ENCODE measurements around the gene NANOS2. TPM values are rescaled to one million over a fixed set of nuclear protein-coding genes. Genes with fewer than 3 reads are reported as not detected.

NANOS2 gene
- total and polyA plus RNA-seq, 9 of the 15 experiments (the other 6 are each of a cell fraction or from before 2014, with no cell fraction given), result not detected

DNA sequence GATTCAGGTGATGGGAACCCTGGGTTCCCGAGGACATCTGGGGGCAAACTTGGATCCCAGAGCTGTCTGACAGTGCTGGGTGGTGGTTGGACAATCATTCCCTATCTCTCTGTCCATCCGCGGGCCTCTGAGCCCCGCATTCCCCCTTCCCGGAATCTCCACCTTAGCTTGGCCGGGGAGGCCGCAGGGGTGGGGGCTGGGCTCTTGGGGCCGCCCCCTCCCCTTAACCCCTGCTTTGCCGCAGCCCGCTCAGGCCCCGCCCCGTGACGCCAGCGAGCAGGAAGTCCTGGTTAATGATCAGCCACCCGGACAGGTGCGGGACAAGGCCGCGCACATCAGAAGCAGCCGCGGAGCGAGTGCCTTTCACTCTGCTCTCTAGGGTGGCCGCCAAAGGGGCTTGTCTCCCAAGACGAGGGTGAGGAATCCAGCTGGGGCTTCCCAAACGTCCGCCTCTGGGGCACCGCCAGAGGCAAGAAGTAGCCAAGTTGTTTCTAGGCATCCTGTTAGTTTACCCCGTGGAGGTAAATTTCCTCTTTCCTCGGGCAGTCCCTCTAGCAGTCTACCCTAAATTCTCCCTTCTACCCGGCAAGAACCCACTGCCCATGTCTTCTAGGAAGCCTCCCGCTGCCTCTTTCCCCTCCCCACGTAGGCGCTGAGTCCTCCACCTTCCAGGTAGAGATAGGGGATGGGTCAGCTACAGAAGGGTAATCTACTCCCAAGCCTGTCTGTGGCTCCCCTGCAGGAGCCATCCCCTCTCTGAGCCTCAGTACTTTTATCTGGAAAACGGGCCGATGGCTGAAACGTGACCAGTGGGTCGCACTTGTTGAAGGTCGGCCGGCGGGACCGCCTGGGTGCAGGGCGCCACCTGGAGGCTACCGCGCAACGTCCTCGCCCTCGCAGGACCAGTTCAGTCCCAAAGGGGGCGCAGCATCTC lies 31.7 kb downstream of the NANOS2 start (continued):
- TF ChIP-seq MAFG (tag; conservative IDR thresholded peaks at IDR 0.05) (no peak), ZNF140 (CRISPR knock-in tag; IDR thresholded peaks at IDR 0.05) (no peak), ARID2 (IDR thresholded peaks at IDR 0.05) (peak; percentile 91), ATF1 (CRISPR knock-in tag; IDR thresholded peaks at IDR 0.05) (0 out of 2 replicates have a peak, but pooled peaks have one; percentile 8), ATF1 (tag; IDR thresholded peaks at IDR 0.05) (peak; percentile 79), PRMT5 (CRISPR knock-in tag; IDR thresholded peaks at IDR 0.05) (no peak), RB1 (IDR thresholded peaks at IDR 0.05; ENCODE audit: low read depth) (peak; percentile 93), ZNF184 (CRISPR knock-in tag; IDR thresholded peaks at IDR 0.05) (no peak), TBP (optimal IDR thresholded peaks at IDR 0.05; ENCODE audit: low read depth, low read length) (peak; percentile 47), SMAD4 (CRISPR knock-in tag; conservative IDR thresholded peaks at IDR 0.05) (peak; percentile 81), SRSF1 (IDR thresholded peaks at IDR 0.05; ENCODE audit: low read depth, low read length) (no peak), GTF2F1 (IDR thresholded peaks at IDR 0.05; ENCODE audit: low read depth, low read length) (no peak), ZNF280B (CRISPR knock-in tag; IDR thresholded peaks at IDR 0.05) (no peak), BRF1 (IDR thresholded peaks at IDR 0.05; ENCODE audit: borderline replicate concordance, extremely low read depth, insufficient read length) (no peak), PURB (CRISPR knock-in tag; IDR thresholded peaks at IDR 0.05; ENCODE audit: low read depth) (no peak), TGIF2 (CRISPR knock-in tag; IDR thresholded peaks at IDR 0.05) (no peak), DNMT1 (IDR thresholded peaks at IDR 0.05) (peak; percentile 81; the same call in 1 of the 2 replicates), MBD2 (IDR thresholded peaks at IDR 0.05; ENCODE audit: borderline replicate concordance, low read depth) (peak; percentile 14; the same call in 1 of the 2 replicates), ATF7 (IDR thresholded peaks at IDR 0.05) (no peak), MTF1 (CRISPR knock-in tag; IDR thresholded peaks at IDR 0.05; ENCODE audit: borderline replicate concordance) (no peak), SMARCB1 (IDR thresholded peaks at IDR 0.05; ENCODE audit: insufficient read length, low read depth) (no peak), TAF1 (IDR thresholded peaks at IDR 0.05; ENCODE audit: control insufficient read depth, extremely low read depth, insufficient read depth, low read length, severe bottlenecking) (peak; percentile 44), YBX1 (IDR thresholded peaks at IDR 0.05) (no peak), LARP7 (IDR thresholded peaks at IDR 0.05) (no peak), HNRNPK (IDR thresholded peaks at IDR 0.05; ENCODE audit: low read depth, low read length, poor library complexity, severe bottlenecking) (no peak), SP1 (CRISPR knock-in tag; IDR thresholded peaks at IDR 0.05) (peak; percentile 67; the same call in 1 of the 2 replicates), MCM7 (IDR thresholded peaks at IDR 0.05) (no peak), SRF (CRISPR knock-in tag; IDR thresholded peaks at IDR 0.05) (peak in 1 of 2 experiments; percentile 39; a peak in 1 of 4 replicates)
- TF ChIP-seq, protein P1, sequence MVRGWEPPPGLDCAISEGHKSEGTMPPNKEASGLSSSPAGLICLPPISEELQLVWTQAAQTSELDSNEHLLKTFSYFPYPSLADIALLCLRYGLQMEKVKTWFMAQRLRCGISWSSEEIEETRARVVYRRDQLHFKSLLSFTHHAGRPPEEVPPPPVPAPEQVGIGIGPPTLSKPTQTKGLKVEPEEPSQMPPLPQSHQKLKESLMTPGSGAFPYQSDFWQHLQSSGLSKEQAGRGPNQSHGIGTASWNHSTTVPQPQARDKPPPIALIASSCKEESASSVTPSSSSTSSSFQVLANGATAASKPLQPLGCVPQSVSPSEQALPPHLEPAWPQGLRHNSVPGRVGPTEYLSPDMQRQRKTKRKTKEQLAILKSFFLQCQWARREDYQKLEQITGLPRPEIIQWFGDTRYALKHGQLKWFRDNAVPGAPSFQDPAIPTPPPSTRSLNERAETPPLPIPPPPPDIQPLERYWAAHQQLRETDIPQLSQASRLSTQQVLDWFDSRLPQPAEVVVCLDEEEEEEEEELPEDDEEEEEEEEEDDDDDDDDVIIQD (CRISPR knock-in tag; IDR thresholded peaks at IDR 0.05), result no peak

Data from K562 (cell line).